NB4 (cell line): ENCODE results near the gene RPL37A.

Source experiments
- CTCF ChIP-seq: IDR thresholded peaks from one replicate; pipeline ENCODE4 v1.5.1; 2012; ENCODE audit warnings: low read depth, low read length
- MAX ChIP-seq: IDR thresholded peaks from 2 replicates; pipeline ENCODE4 v1.6.1; 2011; ENCODE audit warnings: low read depth, low read length
- MYC ChIP-seq: IDR thresholded peaks from 2 replicates; pipeline ENCODE4 v1.6.1; 2011; ENCODE audit warnings: low read depth, low read length
- POLR2A ChIP-seq: IDR thresholded peaks from 2 replicates; pipeline ENCODE4 v1.6.1; 2011; ENCODE audit warnings: mild to moderate bottlenecking; ENCODE audit not compliant: insufficient read length; ENCODE audit errors: extremely low read depth

- TF ChIP-seq CTCF, result no peak
- TF ChIP-seq POLR2A, result no peak
- TF ChIP-seq MAX, result no peak
- no peak for TF ChIP-seq MYC
These were observed 9.6 kb downstream of the RPL37A start for GRCh38 chr2:216508229-216508628.
